Stimulated activated CD8-positive, alpha-beta memory T cell treated with anti-CD3 and anti-CD28 coated beads, Interleukin-4, amount 100 ng/mL, for 24 hours (primary cell): ENCODE data around the gene HAP1.
A peak's percentile ranks its signal among the peaks of the same experiment; 100 is the strongest.
"Not testable (repeated sequence)": the region's sequence is repeated elsewhere in the genome, so short reads cannot be mapped to it uniquely, and the experiment has no call there.

Experiments
- DNase-seq: peaks from one replicate; pipeline ENCODE4 v3.0.0-alpha.2; 2020; ENCODE audit warnings: low read depth

The HAP1 gene

DNA sequence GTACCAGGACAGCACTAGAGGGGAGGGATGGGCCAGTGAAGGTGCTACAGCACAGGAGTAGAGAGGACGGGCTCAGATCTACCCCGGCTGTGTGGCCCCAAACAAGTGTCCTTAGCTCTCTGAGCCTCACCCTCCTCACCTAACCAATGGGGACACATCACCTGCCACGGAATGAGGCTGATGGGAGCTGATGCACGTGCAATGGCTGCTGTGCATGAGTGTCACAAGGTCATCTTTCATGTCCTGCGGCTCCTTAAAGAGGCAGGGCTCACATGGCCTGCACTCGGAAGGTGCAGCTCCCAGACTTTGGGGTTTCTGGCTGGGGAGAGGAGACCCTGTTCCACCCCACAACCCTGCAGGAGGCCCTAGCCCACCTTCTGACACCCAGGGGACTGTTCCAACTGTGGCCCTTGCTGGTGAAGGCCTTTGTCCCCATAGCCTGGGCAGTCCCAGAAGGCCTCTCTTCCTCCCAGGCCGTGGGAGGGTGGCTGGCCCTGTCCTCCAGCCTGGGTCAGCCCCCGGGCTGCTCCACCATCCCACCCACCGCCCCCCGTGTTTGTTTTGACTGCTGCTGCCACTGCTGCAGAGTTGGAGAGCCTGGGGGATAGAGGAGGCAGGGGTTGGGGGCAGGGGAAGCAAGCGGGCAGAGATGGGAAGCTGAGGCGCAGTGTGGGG lies 10.5 kb downstream of the HAP1 start:
- no peak for DNase-seq

DNA sequence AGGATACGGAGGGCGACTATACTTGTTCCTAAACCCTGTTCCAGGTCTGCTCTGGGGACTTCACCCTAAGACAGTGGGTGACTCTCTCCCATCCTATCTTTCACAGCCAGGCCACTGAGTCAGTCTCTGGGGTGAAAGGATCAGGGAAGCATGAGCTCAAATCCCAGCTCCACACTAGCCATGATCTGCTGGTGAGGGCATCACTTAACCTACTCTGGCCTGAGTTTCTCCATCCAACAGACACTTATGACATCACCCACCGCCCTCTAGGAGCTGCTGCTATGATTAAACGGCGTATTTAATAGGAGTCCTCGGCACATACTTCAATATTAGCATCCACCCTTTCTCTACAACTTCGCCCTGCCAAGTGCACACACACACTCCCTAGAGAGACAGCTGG lies 12.2 kb downstream of the HAP1 start:
- no peak for DNase-seq

DNA sequence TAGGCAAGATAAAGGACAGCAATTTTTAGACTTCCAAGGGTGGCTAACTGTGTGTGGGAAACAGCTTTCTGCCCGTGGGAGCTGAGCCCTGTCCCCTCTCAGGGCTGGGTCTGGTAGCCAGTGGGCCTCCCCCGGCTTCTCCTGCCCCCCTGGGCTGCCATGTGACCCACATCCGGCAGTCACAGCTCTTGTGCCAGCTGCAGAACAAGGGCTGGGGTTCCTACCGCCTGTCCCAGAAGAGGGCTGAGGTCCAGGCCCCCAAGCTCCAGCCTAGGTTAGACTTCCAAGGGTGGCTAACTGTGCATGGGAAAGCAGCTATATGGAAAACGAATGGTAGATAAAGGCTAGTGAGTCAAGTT lies 16.2 kb downstream of the HAP1 start:
- DNase-seq, result no peak

DNA sequence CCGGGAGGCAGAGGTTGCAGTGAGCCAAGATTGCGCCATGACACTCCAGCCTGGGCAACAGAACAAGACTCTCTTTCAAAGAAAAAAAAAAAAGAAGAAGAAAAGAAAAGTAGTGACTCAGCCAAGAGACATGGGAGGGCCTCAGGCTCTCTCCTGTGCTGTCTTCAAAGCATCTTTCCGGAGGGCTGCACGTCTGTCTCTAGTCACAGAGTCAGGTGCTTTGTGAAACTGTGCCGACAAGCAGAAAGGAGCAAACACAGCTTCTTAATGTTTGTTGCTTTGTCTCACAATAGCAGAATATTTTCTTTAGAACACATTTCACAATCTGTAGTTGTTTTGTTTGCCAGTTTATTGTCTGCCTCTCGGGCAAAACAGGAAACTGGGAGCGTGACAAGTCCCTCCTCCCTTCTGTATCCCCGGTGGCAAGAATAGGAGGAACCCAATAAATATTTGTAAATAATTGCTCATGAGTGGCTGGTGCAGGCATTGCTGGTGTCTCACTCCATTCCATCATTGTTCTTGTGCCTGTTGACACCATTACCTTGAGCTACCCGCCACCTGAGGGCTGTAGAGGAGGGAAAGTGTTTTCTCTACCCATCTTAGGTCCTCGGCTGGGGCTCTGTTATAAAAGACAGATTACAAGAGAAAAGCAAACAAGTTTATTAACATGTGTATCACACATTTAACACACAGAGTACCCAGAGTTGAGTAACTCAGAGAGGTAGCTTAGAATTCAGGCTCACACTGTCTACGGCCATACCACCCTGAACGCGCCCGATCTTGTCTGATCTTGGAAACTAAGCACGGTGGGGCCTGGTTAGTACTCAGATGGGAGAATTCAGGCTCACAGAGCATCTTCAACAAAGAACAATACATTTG lies 16.8 kb downstream of the HAP1 start:
- DNase-seq, result no peak

DNA sequence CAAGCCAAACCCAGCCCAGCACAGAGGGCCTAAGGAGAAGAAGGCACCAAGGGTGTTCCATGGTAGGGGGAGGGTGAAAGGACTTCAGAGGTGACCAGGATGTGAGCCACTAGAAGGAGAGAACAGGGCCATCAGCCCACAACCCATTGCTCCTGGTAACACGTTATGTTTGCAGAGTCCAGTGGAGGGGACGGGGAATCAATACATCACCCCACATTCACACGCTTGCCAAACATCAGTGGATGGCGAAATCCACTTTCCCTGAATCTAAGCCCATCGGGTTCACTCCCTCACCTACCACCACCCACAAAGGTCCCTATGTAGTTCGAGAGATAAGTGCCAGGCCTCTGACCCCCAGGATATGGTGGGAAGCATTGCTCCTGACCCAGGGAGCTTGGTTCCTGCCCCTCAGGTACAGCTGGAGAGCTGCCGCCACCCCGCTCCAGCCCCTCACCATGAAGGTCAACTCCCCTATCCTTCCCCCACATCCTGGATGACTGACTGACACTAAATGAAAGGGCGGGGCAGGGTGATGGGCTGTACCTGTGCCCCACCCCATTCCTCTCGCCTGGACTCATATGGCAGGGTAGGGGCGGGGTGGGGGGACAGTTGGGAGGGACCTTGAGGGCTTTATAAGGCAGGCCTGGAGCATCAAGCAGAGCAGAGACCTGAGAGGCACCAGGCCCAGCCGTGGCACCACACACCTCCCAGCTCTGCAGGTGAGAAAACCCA lies 22.6 kb downstream of the HAP1 start, which contains the start of gene GAST:
TSS of gene GAST (plus strand) at position 663 of the 732 bp plus-strand sequence. CDS start 3,106 bp downstream, outside the sequence.
- DNase-seq, result no peak

DNA sequence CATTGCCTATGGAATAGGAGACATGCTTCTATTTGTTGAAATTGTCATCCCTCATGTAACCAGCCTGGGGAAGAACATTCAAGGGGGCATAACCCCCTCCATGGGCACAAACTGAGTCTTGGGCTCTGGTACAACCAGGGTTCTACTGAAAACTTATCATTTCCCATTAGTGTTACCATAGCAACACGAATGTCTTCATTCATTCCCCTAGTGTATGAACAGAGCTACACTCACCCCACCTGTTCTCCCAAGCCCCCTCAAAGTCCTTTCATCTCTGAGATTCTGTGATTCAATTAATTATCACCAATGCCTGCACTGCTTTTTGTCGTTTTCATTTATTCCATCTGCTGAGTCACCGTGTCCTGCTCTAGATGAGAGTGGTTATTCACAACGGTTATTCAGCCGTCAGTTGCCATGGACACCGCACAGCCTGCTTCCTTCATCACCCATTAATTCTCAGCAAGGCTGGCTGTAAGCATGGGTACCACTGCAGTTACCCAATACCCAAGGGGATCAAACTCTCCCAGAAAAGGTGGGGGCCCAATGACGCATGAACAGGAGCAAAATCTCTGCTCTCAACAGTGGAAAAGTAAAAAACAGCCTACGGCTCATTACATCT lies 23.9 kb downstream of the HAP1 start:
- DNase-seq, result no peak

DNA sequence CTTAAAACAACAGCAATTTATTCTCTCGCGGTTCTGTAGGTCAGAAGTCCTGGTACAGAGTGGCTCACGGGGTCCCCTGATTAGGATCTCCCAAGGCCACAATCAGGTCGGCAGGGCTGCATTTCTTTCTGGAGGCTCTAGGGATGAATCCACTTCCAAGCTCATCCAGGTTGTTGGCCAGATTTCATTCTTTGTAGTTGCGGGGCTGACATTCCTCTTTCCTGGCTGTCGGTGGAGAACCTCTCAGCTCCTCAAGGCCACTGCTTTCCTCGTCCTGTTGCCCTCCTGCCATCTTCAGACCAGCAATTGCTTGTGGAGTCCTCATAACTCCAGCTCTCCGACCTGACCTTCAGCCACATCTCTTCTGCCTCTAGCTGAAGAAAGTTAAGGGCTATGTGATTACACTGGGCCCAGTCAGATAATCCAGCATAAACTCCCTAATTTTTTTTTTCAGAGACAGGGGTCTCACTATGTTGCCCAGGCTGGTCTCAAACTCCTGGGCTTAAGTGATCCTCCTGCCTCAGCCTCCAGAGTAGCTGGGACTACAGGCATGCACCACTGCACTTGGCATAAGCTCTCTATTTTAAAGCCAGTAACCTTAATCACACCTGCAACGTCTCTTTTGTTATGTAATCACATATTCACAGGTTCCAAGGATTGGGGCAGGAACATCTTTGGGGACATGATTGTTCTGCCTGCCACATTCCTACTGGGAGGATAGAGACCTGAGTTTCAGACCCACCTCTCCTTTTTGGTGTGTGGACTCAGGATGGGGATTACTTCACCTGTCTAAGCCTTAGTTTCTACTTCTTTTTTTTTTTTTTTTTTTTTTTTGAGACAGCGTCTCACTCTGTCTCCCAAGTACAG lies 26.4 kb downstream of the HAP1 start:
- no peak for DNase-seq

DNA sequence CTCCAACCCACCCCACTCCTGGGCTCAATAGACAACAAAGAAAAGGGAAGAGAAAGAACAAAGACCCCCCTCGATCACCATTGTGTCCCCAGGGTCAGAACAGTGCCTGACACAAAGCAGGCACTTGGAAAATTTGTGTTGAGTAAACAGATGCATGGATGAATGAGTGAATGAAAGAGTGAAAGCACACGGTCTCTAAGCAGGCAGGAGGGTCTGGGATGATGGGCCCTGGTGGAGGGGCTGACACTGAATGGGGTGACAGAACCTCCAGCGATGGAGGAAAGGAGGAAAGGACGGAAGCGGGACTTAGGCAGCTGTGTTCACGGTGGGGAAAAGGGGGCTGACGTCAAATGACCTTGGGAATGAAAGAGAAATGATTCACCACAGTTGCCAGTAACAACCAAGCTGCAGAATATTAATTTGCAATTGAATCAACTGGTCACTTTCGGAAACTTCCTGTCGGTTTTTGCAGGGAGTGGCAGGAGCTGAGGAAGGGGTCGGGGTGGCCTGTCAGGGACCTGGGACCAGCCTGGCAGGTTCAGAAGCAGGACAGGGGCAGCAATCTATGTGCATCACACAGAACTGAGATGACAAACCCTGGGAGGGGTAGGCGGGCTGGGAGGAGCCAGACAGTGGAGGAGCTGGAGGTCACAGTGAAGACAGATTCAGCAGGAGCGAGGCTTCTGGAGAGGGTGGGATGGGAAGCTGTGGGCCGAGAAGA lies 29.0 kb downstream of the HAP1 start:
- DNase-seq, result no peak

DNA sequence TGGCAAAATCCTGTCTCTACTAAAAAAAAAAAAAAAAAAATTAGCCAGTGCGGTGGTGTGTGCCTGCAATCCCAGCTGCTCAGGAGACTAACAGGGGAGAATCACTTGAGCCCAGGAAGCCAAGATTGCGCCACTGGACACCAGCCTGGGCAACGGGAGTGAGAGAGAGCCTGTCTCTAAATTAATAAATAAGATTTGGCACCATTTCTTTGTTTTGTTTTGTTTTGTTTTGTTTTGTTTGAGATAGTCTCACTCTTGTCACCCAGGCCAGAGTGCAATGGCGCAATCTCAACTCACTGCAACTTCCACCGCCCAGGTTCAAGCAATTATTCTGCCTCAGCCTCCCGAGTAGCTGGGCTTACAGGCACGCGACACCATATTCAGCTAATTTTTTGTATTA lies 31.7 kb downstream of the HAP1 start:
- DNase-seq, result no peak

DNA sequence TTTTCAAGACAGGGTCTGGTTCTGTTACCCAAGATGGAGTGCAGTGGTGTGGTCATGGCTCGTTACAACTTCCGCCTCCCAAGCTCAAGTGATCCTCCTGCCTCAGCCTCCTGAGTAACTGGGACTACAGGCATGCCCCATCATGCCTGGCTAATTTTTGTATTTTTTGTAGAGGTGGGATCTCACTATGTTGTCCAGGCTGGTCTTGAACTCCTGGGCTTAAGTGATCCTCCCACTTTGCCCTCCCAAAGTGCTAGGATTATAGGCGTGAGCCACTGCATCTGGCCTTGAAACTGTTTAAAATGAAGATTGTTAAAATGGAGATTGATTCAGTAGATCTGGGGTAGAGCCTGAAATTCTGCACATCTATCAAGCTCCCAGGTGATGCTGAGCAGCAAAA lies 33.6 kb downstream of the HAP1 start:
- not testable (repeated sequence) for DNase-seq

DNA sequence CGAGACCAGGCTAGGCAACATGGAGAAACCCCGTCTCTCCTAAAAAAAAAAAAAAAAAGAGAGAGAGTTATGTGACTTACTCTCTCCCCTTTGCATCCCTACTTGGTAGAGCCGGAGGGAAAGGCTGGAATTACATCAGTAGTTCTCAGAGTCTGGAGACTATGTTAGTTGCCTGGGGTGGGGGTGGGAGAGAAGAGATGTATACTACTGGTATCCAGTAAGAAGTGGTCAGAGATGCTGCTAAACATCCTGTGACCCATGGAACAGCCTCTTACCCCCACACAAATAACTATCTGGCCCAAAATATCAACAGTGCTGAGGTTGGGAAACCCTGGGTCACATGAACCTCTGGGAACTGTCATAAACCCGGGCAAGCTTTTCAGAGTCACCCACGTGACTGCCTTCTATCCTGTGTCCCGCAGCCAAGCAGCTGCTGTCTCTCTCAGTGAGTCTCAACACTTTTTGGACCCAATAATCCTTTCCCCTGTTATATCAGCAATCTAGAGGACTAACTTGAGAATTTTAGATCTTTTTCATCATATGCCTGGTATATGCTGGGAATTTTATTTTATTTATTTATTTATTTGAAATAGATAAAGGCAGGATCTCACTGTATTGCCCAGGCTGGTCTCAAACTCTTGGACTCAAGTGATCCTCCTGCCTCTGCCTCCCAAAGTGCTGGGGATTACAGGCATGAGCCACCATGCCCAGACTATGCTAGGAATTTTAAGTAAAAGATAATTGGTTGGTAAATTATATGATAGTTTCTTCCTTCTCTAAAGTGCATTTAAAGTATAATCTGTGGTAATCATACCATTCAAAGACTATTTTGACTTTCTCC lies 37.1 kb downstream of the HAP1 start:
- no peak for DNase-seq

DNA sequence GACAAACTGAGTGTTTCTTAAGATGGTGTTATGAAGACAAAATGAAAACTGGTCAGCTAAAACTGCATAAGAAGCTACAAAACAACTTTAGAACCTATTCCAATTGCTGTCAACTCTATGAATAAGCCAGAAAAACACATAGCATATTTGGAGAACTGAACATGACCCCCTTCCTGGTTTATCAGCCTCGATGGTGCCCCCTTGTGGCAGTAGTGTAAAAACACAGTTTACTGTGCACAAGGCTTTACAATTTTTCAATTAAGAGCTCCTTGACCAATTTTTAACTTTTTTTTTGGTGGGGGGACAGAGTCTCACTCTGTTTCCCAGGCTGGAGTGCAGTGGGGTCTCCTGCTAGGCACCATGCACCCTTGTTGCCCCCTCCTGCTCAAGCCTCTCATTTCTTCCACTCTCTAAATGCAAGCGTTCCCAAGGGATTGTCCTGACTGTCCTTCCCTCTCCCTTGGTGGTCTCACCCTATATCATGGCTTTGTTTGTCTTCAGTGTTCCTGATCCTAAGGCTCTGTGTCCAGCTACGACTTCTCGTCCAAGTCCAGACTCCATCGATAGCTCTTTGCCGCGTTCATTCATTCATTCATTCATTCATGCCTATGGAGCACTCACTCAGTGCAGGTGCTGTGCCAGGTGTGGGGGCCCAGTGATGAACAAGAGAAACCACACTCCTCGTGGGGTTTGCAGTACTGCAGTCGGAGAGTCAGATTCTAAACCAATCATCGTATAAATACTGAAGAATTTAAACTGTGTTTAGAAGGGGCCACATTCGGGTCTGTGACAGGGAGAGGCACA lies 38.3 kb downstream of the HAP1 start:
- peak; percentile 45 for DNase-seq

DNA sequence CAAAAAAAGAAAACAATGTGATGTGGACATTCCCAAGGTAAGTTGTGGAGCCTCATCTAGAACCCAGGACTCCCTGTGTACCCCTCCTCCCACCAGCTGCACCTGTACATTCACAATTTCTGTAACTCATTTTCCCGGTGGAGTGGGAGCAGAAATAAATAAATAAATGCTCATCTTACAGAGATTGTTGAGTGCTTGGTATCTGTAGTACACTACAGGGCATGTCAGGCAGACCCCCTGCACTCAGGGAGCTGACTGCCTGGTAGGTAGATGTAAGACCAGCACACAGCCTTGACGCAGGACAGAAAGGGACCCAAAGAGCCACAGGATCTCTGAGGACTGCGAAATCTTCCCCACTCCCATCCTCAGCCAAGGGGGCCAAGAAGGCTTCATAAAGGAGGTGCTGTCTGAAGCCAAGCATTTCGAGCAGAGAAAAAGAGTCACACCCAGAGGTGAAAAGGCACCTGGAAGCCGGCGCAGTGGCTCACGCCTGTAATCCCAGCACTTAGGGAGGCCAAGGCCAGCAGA lies 39.2 kb downstream of the HAP1 start:
- no peak for DNase-seq

DNA sequence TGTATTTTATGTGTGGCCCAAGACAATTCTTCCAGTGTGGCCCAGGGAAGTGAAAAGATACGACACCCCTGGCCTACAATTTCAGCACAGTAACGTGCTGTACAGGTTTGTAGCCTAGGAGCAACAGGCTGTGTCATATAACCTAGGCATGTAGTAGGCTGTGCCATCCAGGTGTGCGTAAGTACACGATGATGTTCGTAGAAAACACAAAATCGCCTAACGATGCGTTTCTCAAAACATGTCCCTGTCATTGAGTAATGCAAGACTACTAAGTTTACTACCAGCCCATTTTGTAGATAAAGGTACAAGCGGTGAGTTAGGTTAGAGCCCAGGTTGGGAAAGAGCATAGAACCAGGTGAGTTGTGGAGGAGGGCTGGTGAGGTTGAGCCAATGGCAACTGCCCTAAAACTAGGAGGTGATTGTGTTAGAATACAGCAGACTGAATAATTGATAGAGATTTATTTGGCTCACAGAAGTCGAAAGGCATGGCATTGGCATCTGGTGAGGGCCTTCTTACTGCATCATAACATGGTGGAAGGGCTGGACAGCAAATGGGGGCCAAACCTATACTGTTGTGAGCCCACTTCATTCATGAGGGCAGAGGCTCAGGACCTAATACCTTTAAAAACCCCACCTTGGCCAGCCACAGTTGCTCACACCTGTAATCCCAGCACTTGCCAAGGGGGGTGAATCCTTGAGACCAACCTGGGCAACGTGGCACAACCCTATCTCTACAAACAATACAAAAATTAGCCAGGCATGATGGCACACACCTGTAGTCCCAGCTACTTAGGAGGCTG lies 41.5 kb downstream of the HAP1 start:
- DNase-seq, result no peak

DNA sequence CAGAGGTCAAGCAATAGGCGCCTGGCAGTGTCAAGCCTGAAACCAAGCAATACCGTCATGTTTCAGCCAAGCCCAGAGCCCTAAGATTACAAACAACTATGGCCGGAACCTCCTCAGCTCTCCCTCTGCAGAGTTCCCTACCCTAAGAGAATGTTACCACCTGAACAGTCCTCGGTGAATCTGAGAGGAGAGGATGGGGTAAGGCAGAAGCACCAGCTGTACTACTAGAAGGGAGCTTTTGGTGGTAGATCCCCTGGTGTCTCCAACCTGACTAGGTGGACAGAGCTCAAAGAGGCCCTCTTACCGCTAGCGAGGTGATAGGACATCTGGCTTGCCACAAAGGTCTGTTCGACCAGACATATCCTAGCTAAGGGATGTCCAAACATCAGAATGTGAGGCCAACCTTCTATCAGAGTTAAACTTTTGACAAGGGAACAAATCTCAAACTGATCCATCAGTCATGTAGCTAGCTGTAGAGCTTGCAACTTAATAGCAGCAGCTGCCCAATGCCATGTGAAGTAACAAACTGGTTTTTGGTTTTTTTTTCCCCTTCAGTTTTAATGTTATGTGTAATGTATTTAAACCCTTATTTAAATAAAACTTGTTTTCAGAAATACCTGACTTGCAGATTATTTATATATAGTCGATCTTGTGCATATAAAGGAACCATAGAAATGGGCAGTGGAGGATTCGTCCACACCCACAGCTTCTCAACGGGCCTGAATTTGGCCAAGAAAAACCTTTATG lies 43.2 kb downstream of the HAP1 start:
- no peak for DNase-seq

DNA sequence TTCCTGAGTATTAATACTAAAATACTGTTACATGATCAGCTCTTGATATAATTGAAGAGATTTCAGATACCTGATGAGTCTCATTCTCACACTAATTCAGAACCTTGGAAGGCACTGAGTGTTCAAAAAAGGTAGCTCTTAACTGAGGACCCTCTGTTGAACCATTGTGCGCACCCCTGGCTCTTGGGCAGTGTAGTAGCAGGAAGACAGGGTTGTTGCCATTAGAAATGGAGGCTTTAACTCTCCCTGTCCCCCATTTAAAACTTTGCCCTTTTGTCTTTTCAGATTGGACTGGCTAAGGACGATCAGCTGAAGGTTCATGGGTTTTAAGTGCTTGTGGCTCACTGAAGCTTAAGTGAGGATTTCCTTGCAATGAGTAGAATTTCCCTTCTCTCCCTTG lies 43.9 kb downstream of the HAP1 start:
- DNase-seq, result no peak
